HEK293T (cell line): ENCODE data around the gene PLCH2.
"Not testable (repeated sequence)": the region's sequence is repeated elsewhere in the genome, so short reads cannot be mapped to it uniquely, and the experiment has no call there.

Experiments used
- ARNT ChIP-seq: fragments of 450-650 bp; IDR thresholded peaks from 2 replicates; pipeline ENCODE4 v1.6.1; 2017; ENCODE audit warnings: mild to moderate bottlenecking
- BHLHE40 ChIP-seq: fragments of 450-650 bp; IDR thresholded peaks from 2 replicates; pipeline ENCODE4 v1.6.1; 2016; ENCODE audit warnings: mild to moderate bottlenecking, moderate library complexity, borderline replicate concordance
- CTBP1 ChIP-seq: fragments of 450-650 bp; IDR thresholded peaks from 2 replicates; pipeline ENCODE4 v1.6.1; 2016; ENCODE audit warnings: borderline replicate concordance
- ELF4 ChIP-seq: fragments of 450-650 bp; IDR thresholded peaks from 2 replicates; pipeline ENCODE4 v1.6.1; 2017; ENCODE audit warnings: antibody characterized with exemption
- FOXA1 ChIP-seq: fragments of 450-650 bp; IDR thresholded peaks from 2 replicates; pipeline ENCODE4 v1.6.1; 2016; ENCODE audit warnings: mild to moderate bottlenecking
- HDGF ChIP-seq: fragments of 450-650 bp; IDR thresholded peaks from 2 replicates; pipeline ENCODE4 v1.6.1; 2017; ENCODE audit warnings: antibody characterized with exemption, borderline replicate concordance
- L3MBTL2 ChIP-seq: fragments of 450-650 bp; conservative IDR thresholded peaks from 2 replicates; pipeline ENCODE4 v1.6.1; 2016; ENCODE audit warnings: mild to moderate bottlenecking
- SP1 ChIP-seq: fragments of 450-650 bp; IDR thresholded peaks from 2 replicates; pipeline ENCODE4 v1.6.1; 2017
- SUZ12 ChIP-seq: fragments of 450-650 bp; IDR thresholded peaks from 2 replicates; pipeline ENCODE4 v1.6.1; 2016; ENCODE audit warnings: mild to moderate bottlenecking
- TARDBP ChIP-seq: fragments of 450-650 bp; IDR thresholded peaks from 2 replicates; pipeline ENCODE4 v1.6.1; 2016
- ZNF384 ChIP-seq: fragments of 450-650 bp; IDR thresholded peaks from 2 replicates; pipeline ENCODE4 v1.6.1; 2016

DNA sequence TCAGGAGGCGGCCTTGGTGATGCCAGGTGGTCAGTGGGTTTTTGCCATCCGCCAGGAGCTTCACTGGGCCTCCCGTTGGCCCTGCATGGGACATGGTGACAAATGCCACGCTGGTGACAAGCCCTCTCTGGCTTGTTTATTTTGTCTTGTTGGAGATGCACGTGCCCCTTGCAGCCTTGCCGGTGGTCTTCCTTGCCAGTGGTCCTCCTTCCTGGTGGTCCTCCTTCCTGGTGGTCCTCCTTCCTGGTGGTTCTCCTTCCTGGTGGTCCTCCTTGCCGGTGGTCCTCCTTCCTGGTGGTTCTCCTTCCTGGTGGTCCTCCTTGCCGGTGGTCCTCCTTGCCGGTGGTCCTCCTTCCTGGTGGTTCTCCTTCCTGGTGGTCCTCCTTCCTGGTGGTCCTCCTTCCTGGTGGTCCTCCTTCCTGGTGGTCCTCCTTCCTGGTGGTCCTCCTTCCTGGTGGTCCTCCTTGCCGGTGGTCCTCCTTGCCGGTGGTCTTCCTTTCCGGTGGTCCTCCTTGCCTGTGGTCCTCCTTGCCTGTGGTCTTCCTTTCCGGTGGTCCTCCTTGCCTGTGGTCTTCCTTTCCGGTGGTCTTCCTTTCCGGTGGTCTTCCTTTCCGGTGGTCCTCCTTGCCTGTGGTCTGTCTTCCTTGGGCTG lies 16.9 kb upstream of the PLCH2 start:
- not testable (repeated sequence) for TF ChIP-seq SP1, ELF4, SUZ12, L3MBTL2, TARDBP, BHLHE40, ARNT, FOXA1, CTBP1, ZNF384, HDGF
